HepG2 (cell line): ENCODE results near the gene FRMD4A. TPM values are rescaled to one million over a fixed set of nuclear protein-coding genes. Genes with fewer than 3 reads are reported as not detected.

Source experiments
- ATAC-seq: fragments of 200-7000 bp; cut with Tn5 transposase; 3 replicates; pipeline ENCODE4 v1.9.1; 2020; ENCODE audit warnings: mild to moderate bottlenecking, moderate library complexity
- BruUV-seq: library from RNA; stranded (reverse); fragments of 400-500 nt; replicated peaks from 2 replicates; lab custom pipeline; 2021; lab: Mats Ljungman, UMichigan
- CTCF ChIA-PET: fragments of 300-600 bp; formaldehyde crosslinking; extraction: SDS; loops from one replicate; lab custom pipeline; 2021; ENCODE audit warnings: low total read pairs, inconsistent platforms, low intra/inter-chr PET ratio; lab: Yijun Ruan, JAX
- POLR2A ChIA-PET: fragments of 350-600 bp; sonication (Branson Sonifier 250); formaldehyde crosslinking; loops from one replicate; lab custom pipeline; 2020; ENCODE audit warnings: antibody characterized with exemption, inconsistent platforms; lab: Yijun Ruan, JAX
- DNase-seq: peaks from one replicate; pipeline ENCODE4 v3.0.0-alpha.2; 2015; ENCODE audit warnings: low spot score
- FAIRE-seq: peaks from 3 replicates; lab custom pipeline; 2011; peaks lifted over from hg19 to GRCh38; lab: Jason Lieb, UNC
- H2AFZ ChIP-seq: one replicate; pipeline ENCODE4 v1.6.1; 2011; ENCODE audit warnings: low read length, inconsistent platforms
- H3K27ac ChIP-seq: fragments of 300-600 bp; 3 replicates; pipeline ENCODE4 v1.8.0; 2011; ENCODE audit warnings: mixed run types, mild to moderate bottlenecking, mixed read lengths, low read length, inconsistent platforms; ENCODE audit not compliant: insufficient read depth; ENCODE audit errors: extremely low read length
- H3K27me3 ChIP-seq, 2 experiments: fragments of 200-600 bp in 1 of 2; 2 replicates in 1 of 2; 3 replicates in 1 of 2; pipeline versions ENCODE4 v1.6.0 to v1.8.0; 2011; ENCODE audit warnings: low read length in 2 of 2, mild to moderate bottlenecking in 2 of 2, moderate library complexity in 2 of 2, inconsistent platforms in 1 of 2; ENCODE audit not compliant: insufficient read depth in 2 of 2, control insufficient read depth in 1 of 2
- H3K36me3 ChIP-seq, 2 experiments: fragments of 200-600 bp in 1 of 2; replicated peaks in 1 of 2; 2 replicates in 1 of 2; 3 replicates in 1 of 2; pipeline versions ENCODE4 v1.5.1 to v1.8.0; 2011; ENCODE audit warnings: low read length in 2 of 2, inconsistent platforms in 1 of 2; ENCODE audit not compliant: insufficient read depth in 2 of 2, control insufficient read depth in 1 of 2
- H3K4me1 ChIP-seq: 2 replicates; pipeline ENCODE4 v1.5.1; 2012; ENCODE audit warnings: low read length, inconsistent platforms; ENCODE audit not compliant: insufficient read depth
- H3K4me2 ChIP-seq: 2 replicates; pipeline ENCODE4 v1.6.0; 2011; ENCODE audit warnings: low read depth, low read length, inconsistent platforms
- H3K4me3 ChIP-seq, 3 experiments: fragments of 200-600 bp in 1 of 3; sonication (generic), shearing (Covaris generic) in 1 of 3; replicated peaks in 1 of 3; 2 replicates each; pipeline ENCODE4 v1.5.1; 2011 to 2016; ENCODE audit warnings: low read length in 3 of 3, inconsistent platforms in 2 of 3, low read depth in 2 of 3, mild to moderate bottlenecking in 2 of 3, control low read depth in 1 of 3, mixed read lengths in 1 of 3; ENCODE audit not compliant: insufficient read depth in 1 of 3
- H3K79me2 ChIP-seq: one replicate; pipeline ENCODE4 v1.6.1; 2011; ENCODE audit warnings: low read length, inconsistent platforms; ENCODE audit not compliant: insufficient read depth
- H3K9ac ChIP-seq: 2 replicates; pipeline ENCODE4 v1.6.0; 2011; ENCODE audit warnings: mild to moderate bottlenecking, low read depth, low read length, inconsistent platforms; ENCODE audit not compliant: insufficient read depth
- H3K9me3 ChIP-seq: 2 replicates; pipeline ENCODE4 v1.5.1; 2012; ENCODE audit warnings: mild to moderate bottlenecking, low read length
- H4K20me1 ChIP-seq: 2 replicates; pipeline ENCODE4 v1.6.0; 2011; ENCODE audit warnings: inconsistent platforms, mild to moderate bottlenecking, low read length, moderate library complexity; ENCODE audit not compliant: insufficient read depth
- FOSL2 ChIP-seq: sonication (generic); formaldehyde crosslinking; IDR thresholded peaks from 2 replicates; pipeline ENCODE4 v1.4.0; 2020; ENCODE audit warnings: missing genetic modification reagents
- NCOA5 ChIP-seq: sonication (generic); formaldehyde crosslinking; IDR thresholded peaks from 2 replicates; pipeline ENCODE4 v1.4.0; 2020; ENCODE audit warnings: missing genetic modification reagents
- SP2 ChIP-seq: sonication (generic); formaldehyde crosslinking; IDR thresholded peaks from 2 replicates; pipeline ENCODE4 v1.5.1; 2020; ENCODE audit warnings: mild to moderate bottlenecking, missing genetic modification reagents
- WGBS: methylation state at CpG from one replicate; pipeline ENCODE4 v1.1.6; 2017; ENCODE audit warnings: low lambda C conversion rate; 5-methylcytosine and 5-hydroxymethylcytosine counted together
- in situ Hi-C: cut with HindIII; loops from 2 replicates; pipeline ENCODE4 v1.10.0; 2017; ENCODE audit warnings: low pct_unique_long_range_greater_than_20kb; ENCODE audit not compliant: extremely low pct_ligation_motif_present
- intact Hi-C: fragments of 100-400 bp; cut with micrococcal nuclease; formaldehyde crosslinking; loops from one replicate; pipeline ENCODE4 v1.10.0; 2022; ENCODE audit not compliant: unreplicated experiment
- polyA plus RNA-seq, 8 experiments: library from polyadenylated mRNA; depleted of rRNA in 3 of 8; stranded (reverse) in 7 of 8; unstranded in 1 of 8; fragments of >200 nt; fragmentation: Illumina TruSeq in 4 of 8; extraction: Trizol in 4 of 8; gene quantifications; 2 replicates each; pipeline versions ENCODE4 v1.2.1 to v1.2.3, GENCODE V29; 2011 to 2016; ENCODE audit warnings: low read depth in 4 of 8, missing spikeins in 1 of 8, mixed read lengths in 1 of 8; ENCODE audit not compliant: insufficient read depth in 1 of 8
- total RNA-seq, 5 experiments: library from RNA; depleted of rRNA; stranded (reverse); fragments of >200 nt; fragmentation: Illumina TruSeq; extraction: Trizol; gene quantifications; 2 replicates each; pipeline ENCODE4 v1.2.3, GENCODE V29; 2016; ENCODE audit warnings: low read depth in 1 of 5
- TF ChIP-seq, protein P1 (sequence below): sonication (generic); formaldehyde crosslinking; IDR thresholded peaks from 2 replicates; pipeline ENCODE4 v1.4.0; 2020; ENCODE audit warnings: missing genetic modification reagents, mild to moderate bottlenecking, borderline replicate concordance
- TF ChIP-seq, protein P2 (sequence below): sonication (generic); formaldehyde crosslinking; IDR thresholded peaks from 2 replicates; pipeline ENCODE4 v1.8.0; 2022; ENCODE audit warnings: mild to moderate bottlenecking, missing genetic modification reagents, moderate library complexity

Gene FRMD4A
- total and polyA plus RNA-seq, 2 of the 13 experiments (the other 11 are each of a cell fraction or from before 2014, with no cell fraction given) = 0.09 to 0.26 TPM

DNA sequence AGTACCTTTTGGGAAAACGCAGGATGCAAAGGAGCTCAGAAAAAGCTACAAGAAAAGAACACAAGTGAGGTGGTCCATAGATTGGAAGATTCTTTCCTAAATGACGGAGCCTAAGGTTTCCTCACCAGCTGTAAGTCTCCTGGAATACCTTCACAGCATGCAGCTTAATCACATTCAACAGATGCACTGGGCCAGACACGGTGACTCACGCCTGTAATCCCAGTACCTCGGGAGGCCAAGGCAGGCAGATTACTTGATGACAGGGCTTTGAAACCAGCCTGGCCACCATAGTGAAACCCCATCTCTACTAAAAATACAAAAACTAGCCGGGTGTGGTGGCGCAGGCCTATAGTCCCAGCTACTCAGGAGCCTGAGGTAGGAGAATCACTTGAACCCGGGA lies 228.7 kb downstream of the FRMD4A start:
- no peak overlapping the region for H3K27ac ChIP-seq
- in situ Hi-C loops = no loop called here
- H3K79me2 ChIP-seq = no peaks in the 10 kb centered on the region
- no peaks in the 10 kb centered on the region for H3K9me3 ChIP-seq
- intact Hi-C loops = no loop called here
- no TSS peak for BruUV-seq
- no peaks in the 10 kb centered on the region for H3K36me3 ChIP-seq
- no peak overlapping the region for H3K4me2 ChIP-seq
- H3K9ac ChIP-seq = no peak overlapping the region
- 33% methylated on average over 5 of the region's 8 CpGs for WGBS
- TF ChIP-seq, protein P1, sequence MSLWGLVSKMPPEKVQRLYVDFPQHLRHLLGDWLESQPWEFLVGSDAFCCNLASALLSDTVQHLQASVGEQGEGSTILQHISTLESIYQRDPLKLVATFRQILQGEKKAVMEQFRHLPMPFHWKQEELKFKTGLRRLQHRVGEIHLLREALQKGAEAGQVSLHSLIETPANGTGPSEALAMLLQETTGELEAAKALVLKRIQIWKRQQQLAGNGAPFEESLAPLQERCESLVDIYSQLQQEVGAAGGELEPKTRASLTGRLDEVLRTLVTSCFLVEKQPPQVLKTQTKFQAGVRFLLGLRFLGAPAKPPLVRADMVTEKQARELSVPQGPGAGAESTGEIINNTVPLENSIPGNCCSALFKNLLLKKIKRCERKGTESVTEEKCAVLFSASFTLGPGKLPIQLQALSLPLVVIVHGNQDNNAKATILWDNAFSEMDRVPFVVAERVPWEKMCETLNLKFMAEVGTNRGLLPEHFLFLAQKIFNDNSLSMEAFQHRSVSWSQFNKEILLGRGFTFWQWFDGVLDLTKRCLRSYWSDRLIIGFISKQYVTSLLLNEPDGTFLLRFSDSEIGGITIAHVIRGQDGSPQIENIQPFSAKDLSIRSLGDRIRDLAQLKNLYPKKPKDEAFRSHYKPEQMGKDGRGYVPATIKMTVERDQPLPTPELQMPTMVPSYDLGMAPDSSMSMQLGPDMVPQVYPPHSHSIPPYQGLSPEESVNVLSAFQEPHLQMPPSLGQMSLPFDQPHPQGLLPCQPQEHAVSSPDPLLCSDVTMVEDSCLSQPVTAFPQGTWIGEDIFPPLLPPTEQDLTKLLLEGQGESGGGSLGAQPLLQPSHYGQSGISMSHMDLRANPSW (CRISPR knock-in tag) = no peak
- TF ChIP-seq SP2 (CRISPR knock-in tag) (no peak), FOSL2 (CRISPR knock-in tag) (no peak), NCOA5 (CRISPR knock-in tag) (no peak)
- TF ChIP-seq, protein P2, sequence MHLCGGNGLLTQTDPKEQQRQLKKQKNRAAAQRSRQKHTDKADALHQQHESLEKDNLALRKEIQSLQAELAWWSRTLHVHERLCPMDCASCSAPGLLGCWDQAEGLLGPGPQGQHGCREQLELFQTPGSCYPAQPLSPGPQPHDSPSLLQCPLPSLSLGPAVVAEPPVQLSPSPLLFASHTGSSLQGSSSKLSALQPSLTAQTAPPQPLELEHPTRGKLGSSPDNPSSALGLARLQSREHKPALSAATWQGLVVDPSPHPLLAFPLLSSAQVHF (CRISPR knock-in tag) = no peak
- H2AFZ ChIP-seq = no peak overlapping the region
- no peak for DNase-seq
- H3K4me3 ChIP-seq = no peak overlapping the region
- ChIA-PET POLR2A (no interaction called here), CTCF (no interaction called here)
- FAIRE-seq = no peak
- ATAC-seq = no peak
- no peaks in the 10 kb centered on the region for H4K20me1 ChIP-seq
- H3K27me3 ChIP-seq = no peaks in the 10 kb centered on the region; a peak in 2 of 5 replicates
- H3K4me1 ChIP-seq = 0 out of 2 replicates have a peak, but pooled peaks cover 4% of the 10 kb centered on the region
